Measurements from ENCODE around the gene CYLC1. TPM values are rescaled to one million over a fixed set of nuclear protein-coding genes. Genes with fewer than 3 reads are reported as not detected.

The CYLC1 gene, protein sequence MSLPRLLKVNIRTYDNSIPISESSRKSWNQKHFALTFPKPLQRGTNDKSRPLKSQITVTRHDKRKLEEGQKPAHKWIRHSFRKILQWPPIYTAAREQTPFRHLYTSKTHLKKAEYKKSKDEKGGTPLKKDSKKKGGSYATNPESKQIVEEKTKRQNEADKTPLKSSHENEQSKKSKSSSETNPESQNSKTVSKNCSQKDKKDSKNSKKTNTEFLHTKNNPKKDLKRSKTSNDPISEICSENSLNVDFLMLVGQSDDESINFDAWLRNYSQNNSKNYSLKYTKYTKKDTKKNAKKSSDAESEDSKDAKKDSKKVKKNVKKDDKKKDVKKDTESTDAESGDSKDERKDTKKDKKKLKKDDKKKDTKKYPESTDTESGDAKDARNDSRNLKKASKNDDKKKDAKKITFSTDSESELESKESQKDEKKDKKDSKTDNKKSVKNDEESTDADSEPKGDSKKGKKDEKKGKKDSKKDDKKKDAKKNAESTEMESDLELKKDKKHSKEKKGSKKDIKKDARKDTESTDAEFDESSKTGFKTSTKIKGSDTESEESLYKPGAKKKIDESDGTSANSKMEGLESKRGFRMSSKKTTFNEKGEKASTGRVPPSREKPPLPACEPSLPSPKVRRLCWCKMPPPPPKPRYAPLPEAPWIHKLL
- total RNA-seq (2021; fragmentation: NEBNext Ultra II Directional; extraction: Animal tissue kit (Norgen Biotek cat#: 25700)): not detected
- long read RNA-seq: 0 reads

DNA sequence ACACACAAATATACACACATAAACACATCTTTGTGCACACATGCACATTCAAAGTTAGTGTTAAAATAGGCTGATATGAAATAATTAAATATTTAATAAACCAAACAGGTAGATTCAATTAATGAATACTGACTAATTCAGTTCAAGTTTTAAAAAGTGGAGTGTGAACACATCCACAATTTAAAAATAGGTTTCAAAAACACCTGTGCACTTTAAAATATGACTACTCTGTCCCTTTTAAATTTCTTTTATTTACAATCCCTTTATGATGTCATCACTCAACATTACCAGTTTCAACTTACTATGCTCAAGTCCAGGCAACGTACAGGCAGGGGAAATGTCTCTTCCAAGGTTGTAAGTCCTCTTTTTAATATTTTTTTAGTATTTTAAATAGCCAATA lies at the start of gene CYLC1:
Gene CYLC1, plus strand, starts transcription at position 301 of the 400 bp plus-strand sequence. Its CDS starts 37 bp downstream, at position 338.
- Mint-ChIP-seq H3K27me3 (ENCODE audit: insufficient read depth) (no peaks in the 10 kb centered on the region; the same call in 1 of the 2 replicates), H3K9me3 (peaks cover 7% of the 10 kb centered on the region), H3K27ac (no peak within 1 kb of the TSS), H3K36me3 (ENCODE audit: low read depth) (no peaks in the 10 kb centered on the region), H3K4me3 (no peak within 1 kb of the TSS), H3K4me1 (ENCODE audit: low read depth) (no peaks in the 10 kb centered on the region)
- TF ChIP-seq, protein P1, sequence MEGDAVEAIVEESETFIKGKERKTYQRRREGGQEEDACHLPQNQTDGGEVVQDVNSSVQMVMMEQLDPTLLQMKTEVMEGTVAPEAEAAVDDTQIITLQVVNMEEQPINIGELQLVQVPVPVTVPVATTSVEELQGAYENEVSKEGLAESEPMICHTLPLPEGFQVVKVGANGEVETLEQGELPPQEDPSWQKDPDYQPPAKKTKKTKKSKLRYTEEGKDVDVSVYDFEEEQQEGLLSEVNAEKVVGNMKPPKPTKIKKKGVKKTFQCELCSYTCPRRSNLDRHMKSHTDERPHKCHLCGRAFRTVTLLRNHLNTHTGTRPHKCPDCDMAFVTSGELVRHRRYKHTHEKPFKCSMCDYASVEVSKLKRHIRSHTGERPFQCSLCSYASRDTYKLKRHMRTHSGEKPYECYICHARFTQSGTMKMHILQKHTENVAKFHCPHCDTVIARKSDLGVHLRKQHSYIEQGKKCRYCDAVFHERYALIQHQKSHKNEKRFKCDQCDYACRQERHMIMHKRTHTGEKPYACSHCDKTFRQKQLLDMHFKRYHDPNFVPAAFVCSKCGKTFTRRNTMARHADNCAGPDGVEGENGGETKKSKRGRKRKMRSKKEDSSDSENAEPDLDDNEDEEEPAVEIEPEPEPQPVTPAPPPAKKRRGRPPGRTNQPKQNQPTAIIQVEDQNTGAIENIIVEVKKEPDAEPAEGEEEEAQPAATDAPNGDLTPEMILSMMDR (IDR thresholded peaks at IDR 0.05): no peak
- DNase-seq: no peak

DNA sequence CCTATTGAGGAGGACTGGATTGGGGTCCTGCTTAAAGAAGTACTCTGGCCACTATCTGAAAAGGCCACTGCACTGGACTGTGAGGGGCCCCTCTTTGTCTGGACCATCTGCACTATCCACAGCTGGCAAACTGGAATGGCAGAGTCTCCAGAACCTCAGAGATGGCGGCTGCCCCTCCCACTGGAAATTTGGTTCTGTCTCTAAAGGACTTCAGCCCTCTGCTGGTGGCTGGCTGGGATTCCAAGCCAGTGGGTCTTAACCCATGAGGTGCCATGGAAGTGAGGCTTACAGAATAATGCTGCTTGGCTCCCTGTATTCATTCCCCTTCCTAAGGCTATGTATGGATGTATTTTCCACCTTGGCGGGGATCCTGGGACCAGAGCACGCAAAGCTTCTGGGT lies 41.6 kb upstream of the CYLC1 start:
- TF ChIP-seq, protein P1 (IDR thresholded peaks at IDR 0.05): no peak
- no peaks in the 10 kb centered on the region for H3K27me3 Mint-ChIP-seq (ENCODE audit: insufficient read depth)
- H3K9me3 Mint-ChIP-seq: peaks cover 22% of the 10 kb centered on the region
- H3K27ac Mint-ChIP-seq: no peak overlapping the region
- H3K4me3 Mint-ChIP-seq: no peak overlapping the region
- DNase-seq: no peak
- 0 out of 2 replicates have a peak, but pooled peaks cover 5% of the 10 kb centered on the region for H3K36me3 Mint-ChIP-seq (ENCODE audit: low read depth)
- no peaks in the 10 kb centered on the region for H3K4me1 Mint-ChIP-seq (ENCODE audit: low read depth)

DNA sequence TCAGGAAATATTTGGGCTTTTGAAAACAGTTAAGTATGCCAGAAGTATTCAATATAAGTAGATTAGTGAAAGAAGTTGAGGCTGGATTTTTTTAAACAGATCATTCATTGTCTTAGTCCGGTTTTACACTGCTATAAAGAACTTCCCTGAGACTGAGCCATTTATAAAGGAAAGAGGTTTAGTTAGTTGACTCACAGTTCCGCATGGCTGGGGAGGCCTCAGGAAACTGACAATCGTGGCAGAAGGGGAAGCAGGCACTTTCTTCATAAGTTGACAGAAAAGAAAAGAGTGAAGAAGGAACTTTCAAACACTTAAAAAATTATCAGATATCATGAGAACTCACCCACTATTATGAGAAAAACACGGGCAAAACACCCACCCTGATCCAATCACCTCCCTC lies 31.1 kb upstream of the CYLC1 start:
- H3K4me1 Mint-ChIP-seq (ENCODE audit: low read depth): no peaks in the 10 kb centered on the region
- H3K9me3 Mint-ChIP-seq: no peaks in the 10 kb centered on the region; the same call in 1 of the 2 replicates
- no peak overlapping the region for H3K4me3 Mint-ChIP-seq
- H3K27ac Mint-ChIP-seq: no peak overlapping the region
- no peaks in the 10 kb centered on the region for H3K36me3 Mint-ChIP-seq (ENCODE audit: low read depth)
- TF ChIP-seq, protein P1 (IDR thresholded peaks at IDR 0.05): no peak
- no peaks in the 10 kb centered on the region for H3K27me3 Mint-ChIP-seq (ENCODE audit: insufficient read depth)
- DNase-seq: no peak

DNA sequence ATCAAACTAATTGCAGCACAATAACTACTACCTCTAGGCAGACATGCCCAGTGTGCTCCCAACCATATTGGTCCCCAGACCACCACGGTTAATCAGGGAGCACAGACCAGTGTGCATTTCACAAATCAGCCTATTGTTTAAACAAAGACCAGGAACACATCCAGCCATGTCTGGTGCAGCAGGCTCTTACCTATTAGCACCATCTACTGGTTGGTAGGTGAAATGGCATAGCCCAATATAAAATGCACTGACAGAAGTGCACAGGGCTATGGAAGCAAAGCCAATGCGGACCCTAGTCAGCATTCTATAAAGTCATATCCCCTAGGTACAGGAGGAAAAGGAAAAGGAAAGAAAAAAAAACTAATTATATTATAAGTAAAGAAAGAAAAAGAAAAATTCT lies 15.5 kb upstream of the CYLC1 start:
- Mint-ChIP-seq H3K4me3 (no peak overlapping the region), H3K9me3 (no peaks in the 10 kb centered on the region), H3K27ac (no peak overlapping the region), H3K36me3 (ENCODE audit: low read depth) (no peaks in the 10 kb centered on the region), H3K27me3 (ENCODE audit: insufficient read depth) (no peaks in the 10 kb centered on the region), H3K4me1 (ENCODE audit: low read depth) (no peaks in the 10 kb centered on the region)
- TF ChIP-seq, protein P1 (IDR thresholded peaks at IDR 0.05): peak; percentile 72
- DNase-seq: no peak

DNA sequence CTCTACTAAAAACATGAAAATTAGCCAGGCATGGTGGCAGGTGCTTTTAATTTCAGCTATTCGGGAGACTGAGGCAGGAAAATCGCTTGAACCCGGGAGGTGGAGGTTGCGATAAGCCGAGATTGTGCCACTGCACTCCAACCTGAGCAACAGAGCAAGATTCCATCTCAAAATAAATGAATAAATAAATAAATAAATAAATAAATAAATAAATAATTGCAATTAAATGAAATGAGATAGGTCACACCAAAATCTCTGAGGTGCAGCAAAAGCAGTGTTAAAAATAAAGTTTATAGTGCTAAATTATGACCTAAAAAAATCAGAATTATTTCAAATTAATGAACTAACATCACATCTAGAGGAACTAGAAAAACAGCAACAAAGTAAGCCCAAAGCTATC lies 13.6 kb upstream of the CYLC1 start:
- DNase-seq: no peak
- no peaks in the 10 kb centered on the region for H3K9me3 Mint-ChIP-seq
- no peaks in the 10 kb centered on the region for H3K36me3 Mint-ChIP-seq (ENCODE audit: low read depth)
- no peak overlapping the region for H3K4me3 Mint-ChIP-seq
- H3K4me1 Mint-ChIP-seq (ENCODE audit: low read depth): no peaks in the 10 kb centered on the region
- no peak overlapping the region for H3K27ac Mint-ChIP-seq
- no peaks in the 10 kb centered on the region for H3K27me3 Mint-ChIP-seq (ENCODE audit: insufficient read depth)
- TF ChIP-seq, protein P1 (IDR thresholded peaks at IDR 0.05): no peak

Data from HFFc6 (cell line).